ENCODE results near the gene TOR1AIP1.

DNA sequence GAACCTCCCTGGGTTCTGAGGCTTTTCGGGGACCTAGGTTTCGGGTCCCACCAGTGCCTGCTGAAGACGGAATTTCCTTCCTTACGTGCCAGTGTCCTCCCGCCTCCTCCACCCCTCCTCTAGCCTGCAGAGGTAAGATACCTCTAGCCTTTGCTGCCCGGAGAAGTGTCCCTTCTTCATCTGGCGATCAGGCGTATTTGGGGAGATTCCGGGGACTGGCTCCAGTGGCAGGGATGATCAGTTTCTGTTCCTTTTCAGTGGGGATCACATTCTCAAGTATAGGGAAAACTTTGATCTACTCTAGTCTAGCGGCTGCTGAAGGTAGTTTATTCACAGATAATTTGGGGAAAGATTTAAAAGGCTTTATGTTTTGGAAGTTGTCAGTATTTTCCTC lies 73.2 kb downstream of the TOR1AIP1 start:
- TF ChIP-seq SUZ12 (IDR thresholded peaks at IDR 0.05; ENCODE audit: extremely low read depth, insufficient read depth, insufficient read length) (no peak), YY1 (IDR thresholded peaks at IDR 0.05; ENCODE audit: insufficient read depth, insufficient read length) (no peak), ZNF274 (IDR thresholded peaks at IDR 0.05; ENCODE audit: low read depth, low read length) (no peak)

All from NT2/D1 (cell line).